Measurements from ENCODE around the gene ANK2. TPM values are rescaled to one million over a fixed set of nuclear protein-coding genes. Genes with fewer than 3 reads are reported as not detected.
A peak's percentile ranks its signal among the peaks of the same experiment; 100 is the strongest.

The ANK2 gene
- total RNA-seq, 1 experiment from 2014 or later = 5.6 TPM

- Histone ChIP-seq H3K36me3 (ENCODE audit: control insufficient read depth in 1 of 2, insufficient read depth in 2 of 2, low read length in 2 of 2) (no peaks in the 10 kb centered on the region), H3K4me2 (ENCODE audit: low read length) (peak overlapping the region; percentile 32; the same call in 1 of the 2 replicates), H3K79me2 (ENCODE audit: insufficient read depth, low read length) (no peaks in the 10 kb centered on the region), H3K4me3 (replicated peaks in 1 of 2; ENCODE audit: low read depth in 1 of 2, low read length in 2 of 2) (no peak overlapping the region), H4K20me1 (ENCODE audit: insufficient read depth) (no peaks in the 10 kb centered on the region), H2AFZ (ENCODE audit: low read depth, low read length, poor library complexity, severe bottlenecking) (peak overlapping the region; percentile 98), H3K9me2 (ENCODE audit: insufficient read depth) (no peaks in the 10 kb centered on the region), H3K27ac (ENCODE audit: low read depth, low read length) (no peak overlapping the region), H3K4me1 (ENCODE audit: control insufficient read depth in 1 of 2, insufficient read depth in 2 of 2, low read length in 2 of 2) (peaks cover 4 to 20% of the 10 kb centered on the region in 2 experiments; a peak in 2 of 4 replicates), H3K27me3 (ENCODE audit: insufficient read depth, low read length) (no peaks in the 10 kb centered on the region), H3K9me3 (ENCODE audit: control insufficient read depth in 1 of 2, insufficient read depth in 1 of 2, low read depth in 1 of 2, low read length in 2 of 2) (no peaks in the 10 kb centered on the region), H3K9ac (ENCODE audit: low read length) (no peak overlapping the region)
- ChIA-PET POLR2A (interaction anchor here (0.5 kb wide), 1 partner anchor 358 kb away, joined by 3 read pairs; no protein-coding TSS in a partner anchor), RAD21 (ENCODE audit: low non-redundant PET in 1 of 2, low total read pairs in 2 of 2, uncharacterized antibody in 2 of 2, unreplicated experiment in 2 of 2) (interaction anchor here (0.6 to 1.3 kb wide), 7 partner anchors 41 to 526 kb away, joined by 3 to 7 read pairs (median 3); no protein-coding TSS in a partner anchor), CTCF (interaction anchor here (0.6 to 1.5 kb wide), 21 partner anchors 12 to 990 kb away, joined by 3 to 15 read pairs (median 4); no protein-coding TSS in a partner anchor)
- DNase-seq (ENCODE audit: low read depth, low spot score) = peak; percentile 82
- no TSS peak for BruUV-seq (replicated peaks)
- peak; percentile 97 for ATAC-seq
- intact Hi-C loops (cut with micrococcal nuclease) = loop anchor here (1.0 to 10.0 kb wide), 8 partner anchors 152 to 1300 kb away; partner anchors contain the start of gene CAMK2D
- TF ChIP-seq RAD21 (IDR thresholded peaks at IDR 0.05; ENCODE audit: low read depth) (peak; percentile 97), POLR2A (IDR thresholded peaks at IDR 0.05; ENCODE audit: borderline replicate concordance, extremely low read depth, insufficient read depth, insufficient read length) (no peak), SIN3A (IDR thresholded peaks at IDR 0.05; ENCODE audit: low read depth) (no peak), CEBPB (IDR thresholded peaks at IDR 0.05; ENCODE audit: low read depth) (no peak; the same call in 1 of the 2 replicates), CTCF (IDR thresholded peaks at IDR 0.05 in 2 of 3, conservative IDR thresholded peaks at IDR 0.05 in 1 of 3; ENCODE audit: borderline replicate concordance in 1 of 3, insufficient read depth in 1 of 3, low read depth in 2 of 3, low read length in 2 of 3) (peak; percentile 56 to 86 (median 79)), YY1 (IDR thresholded peaks at IDR 0.05; ENCODE audit: extremely low read depth, insufficient replicate concordance, low read depth, low read length) (peak; percentile 24), SRF (IDR thresholded peaks at IDR 0.05; ENCODE audit: low read depth) (no peak), TCF7L2 (IDR thresholded peaks at IDR 0.05; ENCODE audit: borderline replicate concordance, extremely low read depth, insufficient read depth, insufficient read length) (no peak), SP1 (IDR thresholded peaks at IDR 0.05; ENCODE audit: low read depth) (no peak), EGR1 (IDR thresholded peaks at IDR 0.05; ENCODE audit: low read depth) (no peak), MAX (IDR thresholded peaks at IDR 0.05) (no peak), CBX3 (IDR thresholded peaks at IDR 0.05; ENCODE audit: low read depth) (no peak), EZH2 (IDR thresholded peaks at IDR 0.05) (no peak)
Measured at GRCh38 chr4:113394730-113395530, 345.5 kb downstream of the ANK2 start.
